Lower leg skin (tissue), 3 donors: ENCODE measurements around the gene DPP6.

Experiments
- POLR2A ChIP-seq, 2 donors: fragments of 450-650 bp; IDR thresholded peaks; one replicate each; pipeline ENCODE4 v1.6.1; 2016 to 2017; ENCODE audit warnings: antibody characterized with exemption in 2 of 2, mild to moderate bottlenecking in 1 of 2, moderate library complexity in 1 of 2
- TF ChIP-seq, protein P1 (sequence below), 3 donors: fragments of 450-650 bp; IDR thresholded peaks; one replicate each; pipeline ENCODE4 v1.5.1; 2016; ENCODE audit warnings: antibody characterized with exemption in 3 of 3, mild to moderate bottlenecking in 3 of 3, moderate library complexity in 2 of 3

DNA sequence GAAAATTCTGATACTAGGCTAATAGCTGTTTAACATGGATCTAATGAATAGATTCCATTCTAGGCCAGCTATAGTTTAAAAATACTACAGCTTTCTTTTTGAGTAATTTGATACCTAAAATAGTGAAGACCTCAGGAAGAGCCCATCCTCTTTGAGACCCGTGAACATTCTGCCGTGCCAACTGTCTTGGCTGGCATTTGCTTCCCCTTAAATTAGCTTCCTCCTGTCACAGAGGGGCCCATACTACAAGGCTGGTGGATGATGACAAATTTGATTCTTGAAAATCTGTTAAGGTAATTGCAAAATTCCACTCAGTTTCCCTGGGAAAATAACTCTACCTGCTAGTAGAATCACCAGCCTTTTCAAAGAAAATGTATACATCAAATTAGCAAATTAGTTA, 385.0 kb downstream of the DPP6 start:
- TF ChIP-seq, protein P1, sequence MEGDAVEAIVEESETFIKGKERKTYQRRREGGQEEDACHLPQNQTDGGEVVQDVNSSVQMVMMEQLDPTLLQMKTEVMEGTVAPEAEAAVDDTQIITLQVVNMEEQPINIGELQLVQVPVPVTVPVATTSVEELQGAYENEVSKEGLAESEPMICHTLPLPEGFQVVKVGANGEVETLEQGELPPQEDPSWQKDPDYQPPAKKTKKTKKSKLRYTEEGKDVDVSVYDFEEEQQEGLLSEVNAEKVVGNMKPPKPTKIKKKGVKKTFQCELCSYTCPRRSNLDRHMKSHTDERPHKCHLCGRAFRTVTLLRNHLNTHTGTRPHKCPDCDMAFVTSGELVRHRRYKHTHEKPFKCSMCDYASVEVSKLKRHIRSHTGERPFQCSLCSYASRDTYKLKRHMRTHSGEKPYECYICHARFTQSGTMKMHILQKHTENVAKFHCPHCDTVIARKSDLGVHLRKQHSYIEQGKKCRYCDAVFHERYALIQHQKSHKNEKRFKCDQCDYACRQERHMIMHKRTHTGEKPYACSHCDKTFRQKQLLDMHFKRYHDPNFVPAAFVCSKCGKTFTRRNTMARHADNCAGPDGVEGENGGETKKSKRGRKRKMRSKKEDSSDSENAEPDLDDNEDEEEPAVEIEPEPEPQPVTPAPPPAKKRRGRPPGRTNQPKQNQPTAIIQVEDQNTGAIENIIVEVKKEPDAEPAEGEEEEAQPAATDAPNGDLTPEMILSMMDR (IDR thresholded peaks at IDR 0.05): no peak
- no peak for TF ChIP-seq POLR2A (IDR thresholded peaks at IDR 0.05)
